Skin of body (tissue), 2 donors: ENCODE measurements around the gene BLACAT1. TPM values are rescaled to one million over a fixed set of nuclear protein-coding genes. Genes with fewer than 3 reads are reported as not detected.

ENCODE experiments used
- DNase-seq: peaks from one replicate; lab custom pipeline; 2025; lab: John Stamatoyannopoulos, UW
- total RNA-seq: library from RNA; depleted of rRNA; stranded (reverse); fragments of >200 nt; gene quantifications from one replicate; pipeline ENCODE4 v1.2.3, GENCODE V29; 2014

The BLACAT1 gene
- total RNA-seq, 1 donor from 2014 or later, result 0.20 TPM

- DNase-seq, result no peak
Measured at GRCh38 chr1:205456868-205457745, 1.3 kb upstream of the BLACAT1 start.

- no peak for DNase-seq
Measured at GRCh38 chr1:205456383-205456867, 580 bp upstream of the BLACAT1 start.

GRCh38 chr1:205454903-205455335, 926 bp downstream of the BLACAT1 start:
- DNase-seq, result no peak

- no peak for DNase-seq
Measured at GRCh38 chr1:205453466-205453865, 2.4 kb downstream of the BLACAT1 start.

GRCh38 chr1:205452933-205453332, 2.9 kb downstream of the BLACAT1 start:
- DNase-seq, result no peak

- no peak for DNase-seq
Measured at GRCh38 chr1:205452364-205452763, 3.5 kb downstream of the BLACAT1 start.

- DNase-seq, result no peak
Measured at GRCh38 chr1:205451759-205452164, 4.1 kb downstream of the BLACAT1 start.

GRCh38 chr1:205451202-205451601, 4.6 kb downstream of the BLACAT1 start:
- DNase-seq, result no peak

GRCh38 chr1:205450448-205450847, 5.4 kb downstream of the BLACAT1 start:
- DNase-seq, result no peak

GRCh38 chr1:205449750-205450443, 5.9 kb downstream of the BLACAT1 start:
- DNase-seq, result no peak

GRCh38 chr1:205449254-205449749, 6.5 kb downstream of the BLACAT1 start:
- no peak for DNase-seq

GRCh38 chr1:205448540-205449253, 7.1 kb downstream of the BLACAT1 start:
- no peak for DNase-seq

- no peak for DNase-seq
Measured at GRCh38 chr1:205447457-205448341, 8.1 kb downstream of the BLACAT1 start.

- DNase-seq, result no peak
Measured at GRCh38 chr1:205446828-205447227, 9.0 kb downstream of the BLACAT1 start.

- no peak for DNase-seq
Measured at GRCh38 chr1:205445646-205445935, 10.3 kb downstream of the BLACAT1 start.

- no peak for DNase-seq
Measured at GRCh38 chr1:205444931-205445645, 10.8 kb downstream of the BLACAT1 start.

- no peak for DNase-seq
Measured at GRCh38 chr1:205444300-205444930, 11.4 kb downstream of the BLACAT1 start.

GRCh38 chr1:205443585-205444299, 12.1 kb downstream of the BLACAT1 start:
- DNase-seq, result no peak
